ENCODE data around the gene KIF26A. TPM values are rescaled to one million over a fixed set of nuclear protein-coding genes. Genes with fewer than 3 reads are reported as not detected.

The KIF26A gene
- total RNA-seq = 1 to 10 TPM in 3 of 4 donors, under 1 TPM in 1; 0.74 to 7.3 (median 2.4) TPM

GRCh38 chr14:104138098-104138717 lies at the start of gene KIF26A:
KIF26A (plus strand) TSS chr14:104138587; CDS start chr14:104138723, 136 bp downstream.
- DNase-seq (ENCODE audit: low spot score) (no peak), ATAC-seq (ENCODE audit: low FRiP score) (no peak)
- no peak for TF ChIP-seq CTCF (IDR thresholded peaks at IDR 0.05)

GRCh38 chr14:104090071-104090748 lies 48.2 kb upstream of the KIF26A start:
- no peak for TF ChIP-seq CTCF (IDR thresholded peaks at IDR 0.05)
- ATAC-seq (ENCODE audit: low FRiP score) (no peak), DNase-seq (ENCODE audit: low spot score) (no peak)

GRCh38 chr14:104091061-104091926 lies 47.1 kb upstream of the KIF26A start:
- TF ChIP-seq CTCF (IDR thresholded peaks at IDR 0.05) = no peak
- DNase-seq (ENCODE audit: low spot score) (no peak), ATAC-seq (ENCODE audit: low FRiP score) (no peak)

GRCh38 chr14:104091927-104092771 lies 46.2 kb upstream of the KIF26A start:
- no peak for ATAC-seq (ENCODE audit: low FRiP score)
- no peak for TF ChIP-seq CTCF (IDR thresholded peaks at IDR 0.05)
- DNase-seq (ENCODE audit: low spot score) = no peak

- DNase-seq (ENCODE audit: low spot score) = no peak
- no peak for ATAC-seq (ENCODE audit: low FRiP score)
Observed at GRCh38 chr14:104092931-104093365, 45.4 kb upstream of the KIF26A start.

More at GRCh38 chr14:104092931-104093365, 45.4 kb upstream of the KIF26A start:
- TF ChIP-seq CTCF (IDR thresholded peaks at IDR 0.05) = no peak
